ENCODE data around the gene MTIF3. TPM values are rescaled to one million over a fixed set of nuclear protein-coding genes. Genes with fewer than 3 reads are reported as not detected.

Gene MTIF3
- 10 to 100 TPM; 36.2 to 41.2 TPM for total RNA-seq

- Mint-ChIP-seq H3K9me3 (no peaks in the 10 kb centered on the region), H3K4me1 (peaks cover 25% of the 10 kb centered on the region), H3K36me3 (ENCODE audit: low read depth) (peaks cover 18% of the 10 kb centered on the region), H3K27me3 (no peaks in the 10 kb centered on the region), H3K27ac (peak within 1 kb of the TSS; percentile 99), H3K4me3 (peak within 1 kb of the TSS; percentile 99)
- peak; percentile 89 for ATAC-seq (replicated peaks)
Observed at GRCh38 chr13:27449936-27450828, at the start of gene MTIF3. Gene MTIF3 (minus strand): TSS chr13:27450564. CDS start chr13:27440448, 10,116 bp downstream.

- H3K4me3 Mint-ChIP-seq = no peak overlapping the region
- H3K9me3 Mint-ChIP-seq = no peaks in the 10 kb centered on the region
- no peaks in the 10 kb centered on the region for H3K36me3 Mint-ChIP-seq (ENCODE audit: low read depth)
- ATAC-seq (replicated peaks) = no peak
- H3K4me1 Mint-ChIP-seq = no peaks in the 10 kb centered on the region
- peaks cover 3% of the 10 kb centered on the region for H3K27me3 Mint-ChIP-seq
- no peak overlapping the region for H3K27ac Mint-ChIP-seq
Observed at GRCh38 chr13:27497563-27498230, 47.3 kb upstream of the MTIF3 start.

GRCh38 chr13:27496536-27497273 lies 46.3 kb upstream of the MTIF3 start:
- no peaks in the 10 kb centered on the region for H3K36me3 Mint-ChIP-seq (ENCODE audit: low read depth)
- H3K4me3 Mint-ChIP-seq = no peak overlapping the region
- peaks cover 3% of the 10 kb centered on the region for H3K27me3 Mint-ChIP-seq
- H3K27ac Mint-ChIP-seq = no peak overlapping the region
- no peak for ATAC-seq (replicated peaks)
- no peaks in the 10 kb centered on the region for H3K9me3 Mint-ChIP-seq
- no peaks in the 10 kb centered on the region for H3K4me1 Mint-ChIP-seq

GRCh38 chr13:27496006-27496405 lies 45.6 kb upstream of the MTIF3 start:
- Mint-ChIP-seq H3K9me3 (no peaks in the 10 kb centered on the region), H3K36me3 (ENCODE audit: low read depth) (no peaks in the 10 kb centered on the region), H3K27ac (no peak overlapping the region), H3K4me3 (no peak overlapping the region), H3K27me3 (peaks cover 3% of the 10 kb centered on the region), H3K4me1 (no peaks in the 10 kb centered on the region)
- ATAC-seq (replicated peaks) = no peak

- Mint-ChIP-seq H3K9me3 (no peaks in the 10 kb centered on the region), H3K4me3 (no peak overlapping the region), H3K4me1 (no peaks in the 10 kb centered on the region), H3K27me3 (no peaks in the 10 kb centered on the region), H3K36me3 (ENCODE audit: low read depth) (no peaks in the 10 kb centered on the region), H3K27ac (no peak overlapping the region)
- no peak for ATAC-seq (replicated peaks)
Observed at GRCh38 chr13:27495551-27495950, 45.2 kb upstream of the MTIF3 start.

- Mint-ChIP-seq H3K9me3 (no peaks in the 10 kb centered on the region), H3K36me3 (ENCODE audit: low read depth) (no peaks in the 10 kb centered on the region), H3K4me3 (no peak overlapping the region), H3K27ac (no peak overlapping the region), H3K4me1 (no peaks in the 10 kb centered on the region), H3K27me3 (no peaks in the 10 kb centered on the region)
- ATAC-seq (replicated peaks) = no peak
Observed at GRCh38 chr13:27493981-27494380, 43.6 kb upstream of the MTIF3 start.

GRCh38 chr13:27489456-27489855 lies 39.1 kb upstream of the MTIF3 start:
- H3K4me3 Mint-ChIP-seq = no peak overlapping the region
- H3K9me3 Mint-ChIP-seq = no peaks in the 10 kb centered on the region
- no peaks in the 10 kb centered on the region for H3K27me3 Mint-ChIP-seq
- no peak for ATAC-seq (replicated peaks)
- no peak overlapping the region for H3K27ac Mint-ChIP-seq
- no peaks in the 10 kb centered on the region for H3K36me3 Mint-ChIP-seq (ENCODE audit: low read depth)
- H3K4me1 Mint-ChIP-seq = no peaks in the 10 kb centered on the region

GRCh38 chr13:27487776-27488175 lies 37.4 kb upstream of the MTIF3 start:
- H3K4me3 Mint-ChIP-seq = no peak overlapping the region
- no peaks in the 10 kb centered on the region for H3K36me3 Mint-ChIP-seq (ENCODE audit: low read depth)
- no peak for ATAC-seq (replicated peaks)
- H3K9me3 Mint-ChIP-seq = no peaks in the 10 kb centered on the region
- H3K27ac Mint-ChIP-seq = no peak overlapping the region
- H3K27me3 Mint-ChIP-seq = peaks cover under 1% of the 10 kb centered on the region
- H3K4me1 Mint-ChIP-seq = no peaks in the 10 kb centered on the region

GRCh38 chr13:27483421-27483820 lies 33.1 kb upstream of the MTIF3 start:
- Mint-ChIP-seq H3K4me1 (no peaks in the 10 kb centered on the region), H3K27ac (no peak overlapping the region), H3K9me3 (peaks cover 4% of the 10 kb centered on the region), H3K4me3 (no peak overlapping the region), H3K36me3 (ENCODE audit: low read depth) (no peaks in the 10 kb centered on the region), H3K27me3 (peaks cover 4% of the 10 kb centered on the region)
- no peak for ATAC-seq (replicated peaks)

- H3K27me3 Mint-ChIP-seq = peaks cover 4% of the 10 kb centered on the region
- H3K27ac Mint-ChIP-seq = no peak overlapping the region
- H3K4me3 Mint-ChIP-seq = no peak overlapping the region
- H3K9me3 Mint-ChIP-seq = peaks cover 4% of the 10 kb centered on the region
- H3K36me3 Mint-ChIP-seq (ENCODE audit: low read depth) = no peaks in the 10 kb centered on the region
- ATAC-seq (replicated peaks) = no peak
- no peaks in the 10 kb centered on the region for H3K4me1 Mint-ChIP-seq
Observed at GRCh38 chr13:27482983-27483382, 32.6 kb upstream of the MTIF3 start.

- no peak for ATAC-seq (replicated peaks)
- peaks cover 4% of the 10 kb centered on the region for H3K27me3 Mint-ChIP-seq
- peaks cover 4% of the 10 kb centered on the region for H3K9me3 Mint-ChIP-seq
- no peak overlapping the region for H3K4me3 Mint-ChIP-seq
- peaks cover 7% of the 10 kb centered on the region for H3K4me1 Mint-ChIP-seq
- H3K36me3 Mint-ChIP-seq (ENCODE audit: low read depth) = no peaks in the 10 kb centered on the region
- H3K27ac Mint-ChIP-seq = no peak overlapping the region
Observed at GRCh38 chr13:27481766-27482165, 31.4 kb upstream of the MTIF3 start.

GRCh38 chr13:27476943-27477703 lies 26.8 kb upstream of the MTIF3 start:
- Mint-ChIP-seq H3K36me3 (ENCODE audit: low read depth) (no peaks in the 10 kb centered on the region), H3K27me3 (no peaks in the 10 kb centered on the region), H3K9me3 (peaks cover under 1% of the 10 kb centered on the region), H3K4me3 (peak overlapping the region; percentile 17), H3K4me1 (peaks cover 7% of the 10 kb centered on the region), H3K27ac (peak overlapping the region; percentile 66)
- ATAC-seq (replicated peaks) = peak; percentile 63

- H3K27ac Mint-ChIP-seq = no peak overlapping the region
- H3K4me1 Mint-ChIP-seq = peaks cover 7% of the 10 kb centered on the region
- no peaks in the 10 kb centered on the region for H3K36me3 Mint-ChIP-seq (ENCODE audit: low read depth)
Observed at GRCh38 chr13:27474751-27475268, 24.4 kb upstream of the MTIF3 start.

GRCh38 chr13:27472941-27473340 lies 22.6 kb upstream of the MTIF3 start:
- peaks cover 7% of the 10 kb centered on the region for H3K4me1 Mint-ChIP-seq
- no peaks in the 10 kb centered on the region for H3K9me3 Mint-ChIP-seq
- no peak for ATAC-seq (replicated peaks)
- H3K4me3 Mint-ChIP-seq = no peak overlapping the region
- no peak overlapping the region for H3K27ac Mint-ChIP-seq
- no peaks in the 10 kb centered on the region for H3K36me3 Mint-ChIP-seq (ENCODE audit: low read depth)
- H3K27me3 Mint-ChIP-seq = no peaks in the 10 kb centered on the region

More at GRCh38 chr13:27474751-27475268, 24.4 kb upstream of the MTIF3 start:
- no peak overlapping the region for H3K4me3 Mint-ChIP-seq
- no peaks in the 10 kb centered on the region for H3K27me3 Mint-ChIP-seq
- H3K9me3 Mint-ChIP-seq = no peaks in the 10 kb centered on the region
- ATAC-seq (replicated peaks) = peak; percentile 45
